Hepatocyte (in vitro differentiated cells): ENCODE results near the gene SLC25A40.

ENCODE experiments used
- EZH2 ChIP-seq: fragments of 200-600 bp; sonication (generic); IDR thresholded peaks from 2 replicates; pipeline ENCODE4 v1.6.1; 2016; ENCODE audit warnings: antibody characterized with exemption, mild to moderate bottlenecking, borderline replicate concordance
- TF ChIP-seq, protein P1 (sequence below): fragments of 200-600 bp; sonication (generic); IDR thresholded peaks from 2 replicates; pipeline ENCODE4 v1.5.1; 2016; ENCODE audit warnings: antibody characterized with exemption, mild to moderate bottlenecking; ENCODE audit not compliant: poor library complexity

DNA sequence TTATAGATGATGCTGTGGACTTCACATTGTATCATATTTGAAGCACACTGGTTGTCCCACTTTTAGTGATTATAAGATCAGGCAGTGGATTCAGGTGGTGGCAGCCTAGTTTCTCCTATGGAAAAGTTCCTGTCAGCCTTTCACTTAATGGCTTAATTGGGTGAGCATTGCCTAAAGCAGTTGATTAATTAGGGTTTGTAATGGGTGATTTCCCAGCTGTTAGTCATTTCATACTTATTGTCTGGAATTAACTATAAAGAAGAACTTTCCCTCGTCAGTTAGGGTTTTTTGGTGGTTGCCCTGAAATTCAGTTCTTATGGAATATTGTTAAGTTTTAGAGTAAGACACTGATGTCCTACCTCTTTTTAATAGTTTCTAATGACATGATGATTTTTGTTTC, 78.8 kb downstream of the SLC25A40 start:
- TF ChIP-seq, protein P1, sequence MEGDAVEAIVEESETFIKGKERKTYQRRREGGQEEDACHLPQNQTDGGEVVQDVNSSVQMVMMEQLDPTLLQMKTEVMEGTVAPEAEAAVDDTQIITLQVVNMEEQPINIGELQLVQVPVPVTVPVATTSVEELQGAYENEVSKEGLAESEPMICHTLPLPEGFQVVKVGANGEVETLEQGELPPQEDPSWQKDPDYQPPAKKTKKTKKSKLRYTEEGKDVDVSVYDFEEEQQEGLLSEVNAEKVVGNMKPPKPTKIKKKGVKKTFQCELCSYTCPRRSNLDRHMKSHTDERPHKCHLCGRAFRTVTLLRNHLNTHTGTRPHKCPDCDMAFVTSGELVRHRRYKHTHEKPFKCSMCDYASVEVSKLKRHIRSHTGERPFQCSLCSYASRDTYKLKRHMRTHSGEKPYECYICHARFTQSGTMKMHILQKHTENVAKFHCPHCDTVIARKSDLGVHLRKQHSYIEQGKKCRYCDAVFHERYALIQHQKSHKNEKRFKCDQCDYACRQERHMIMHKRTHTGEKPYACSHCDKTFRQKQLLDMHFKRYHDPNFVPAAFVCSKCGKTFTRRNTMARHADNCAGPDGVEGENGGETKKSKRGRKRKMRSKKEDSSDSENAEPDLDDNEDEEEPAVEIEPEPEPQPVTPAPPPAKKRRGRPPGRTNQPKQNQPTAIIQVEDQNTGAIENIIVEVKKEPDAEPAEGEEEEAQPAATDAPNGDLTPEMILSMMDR, result no peak
- TF ChIP-seq EZH2, result no peak
